ENCODE data around the gene MAPRE2. TPM values are rescaled to one million over a fixed set of nuclear protein-coding genes. Genes with fewer than 3 reads are reported as not detected.

Gene MAPRE2
- total and polyA plus RNA-seq, 2 of the 13 experiments (the other 11 are each of a cell fraction or from before 2014, with no cell fraction given): 34.5 to 67.9 TPM

DNA sequence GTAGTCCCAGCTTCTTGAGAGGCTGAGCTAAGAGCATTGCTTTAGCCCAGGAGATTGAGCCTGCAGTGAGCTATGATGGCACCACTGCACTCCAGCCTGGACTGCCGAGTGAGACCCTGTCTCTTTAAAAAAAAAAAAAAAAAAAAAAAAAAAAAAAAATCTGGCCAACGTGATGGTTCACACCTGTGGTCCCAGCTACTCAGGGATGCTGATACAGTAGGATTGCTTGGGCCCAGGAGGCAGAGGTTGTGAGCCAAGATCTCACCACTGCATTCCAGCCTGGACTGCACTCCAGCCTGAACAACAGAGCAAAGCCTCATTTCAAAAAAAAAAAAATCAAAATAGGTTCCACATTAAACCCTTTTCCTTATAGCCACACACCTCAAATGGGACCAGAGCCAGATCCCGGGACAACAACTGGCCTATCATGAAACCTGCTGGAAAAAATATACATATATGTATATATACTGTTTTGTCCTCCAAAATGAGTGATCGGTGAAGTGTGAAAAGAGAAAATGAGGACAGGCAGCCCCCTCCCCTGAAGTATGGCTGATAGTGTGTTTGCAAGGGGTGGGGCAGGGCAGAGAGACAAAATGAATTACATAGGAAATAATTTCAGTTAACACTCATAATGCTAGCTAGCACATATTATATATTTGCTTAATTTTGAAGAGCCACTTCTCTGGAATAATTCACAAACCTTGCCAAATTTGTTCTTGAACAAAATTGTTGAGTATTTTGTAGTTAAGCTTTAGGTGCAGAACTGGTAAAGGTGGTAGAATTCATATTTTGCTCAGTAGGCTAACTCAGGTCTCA, 22.9 kb downstream of the MAPRE2 start:
- no peak for ATAC-seq
- FAIRE-seq: no peak
- Histone ChIP-seq H3K79me2 (ENCODE audit: insufficient read depth, low read length) (peaks cover 53% of the 10 kb centered on the region), H3K4me2 (ENCODE audit: low read depth, low read length) (no peak overlapping the region), H3K36me3 (replicated peaks in 1 of 2; ENCODE audit: control insufficient read depth in 1 of 2, insufficient read depth in 2 of 2, low read length in 2 of 2) (peaks cover 0 to 4% of the 10 kb centered on the region in 2 experiments; a peak in 2 of 5 replicates), H3K9me3 (ENCODE audit: low read length) (no peaks in the 10 kb centered on the region), H4K20me1 (ENCODE audit: insufficient read depth, low read length) (no peaks in the 10 kb centered on the region), H3K9ac (ENCODE audit: insufficient read depth, low read depth, low read length) (no peak overlapping the region), H3K27me3 (ENCODE audit: control insufficient read depth in 1 of 2, insufficient read depth in 2 of 2, low read length in 2 of 2) (no peaks in the 10 kb centered on the region), H3K4me3 (replicated peaks in 1 of 3; ENCODE audit: insufficient read depth in 1 of 3, low read depth in 2 of 3, low read length in 3 of 3) (no peak overlapping the region), H3K4me1 (ENCODE audit: insufficient read depth, low read length) (peaks cover 41% of the 10 kb centered on the region), H2AFZ (ENCODE audit: low read length) (no peak overlapping the region), H3K27ac (ENCODE audit: extremely low read length, insufficient read depth, low read length) (no peak overlapping the region)
- in situ Hi-C loops (cut with HindIII; ENCODE audit: extremely low pct_ligation_motif_present, low pct_unique_long_range_greater_than_20kb) (no loop called here), intact Hi-C loops (cut with micrococcal nuclease; ENCODE audit: unreplicated experiment) (no loop called here)
- no TSS peak for BruUV-seq (replicated peaks)
- no peak for DNase-seq (ENCODE audit: low spot score)
- CTCF ChIA-PET (ENCODE audit: low intra/inter-chr PET ratio, low total read pairs): no interaction called here
- WGBS (ENCODE audit: low lambda C conversion rate): 86% methylated on average over 4 of the region's 4 CpGs
- TF ChIP-seq TBP (CRISPR knock-in tag; IDR thresholded peaks at IDR 0.05) (no peak), PHB2 (IDR thresholded peaks at IDR 0.05; ENCODE audit: partially characterized antibody) (no peak)
- POLR2A ChIA-PET: interaction anchor here (0.6 kb wide), 1 partner anchor 21 kb away, joined by 3 read pairs; no protein-coding TSS in a partner anchor

DNA sequence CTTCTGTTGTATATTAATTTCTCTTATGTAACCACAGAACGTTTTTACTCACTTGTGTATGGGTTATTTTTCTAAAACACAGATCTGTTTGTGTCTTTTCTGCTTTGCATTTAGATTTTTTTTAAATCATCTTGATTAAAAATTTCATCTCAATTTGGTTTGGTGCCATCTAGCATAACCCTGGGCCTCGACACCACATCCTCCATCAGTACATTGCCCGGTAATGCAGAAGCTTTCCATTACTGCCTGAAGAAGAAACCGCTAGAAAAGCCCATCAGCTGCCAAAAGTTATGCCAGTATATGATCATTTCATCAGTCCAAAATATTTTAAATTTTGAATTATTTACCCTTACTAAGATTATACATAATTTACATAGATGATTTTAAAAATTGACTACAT, 26.2 kb downstream of the MAPRE2 start:
- in situ Hi-C loops (cut with HindIII; ENCODE audit: extremely low pct_ligation_motif_present, low pct_unique_long_range_greater_than_20kb): no loop called here
- CTCF ChIA-PET (ENCODE audit: low intra/inter-chr PET ratio, low total read pairs): no interaction called here
- no peak overlapping the region for H3K4me2 ChIP-seq (ENCODE audit: low read depth, low read length)
- no peaks in the 10 kb centered on the region for H4K20me1 ChIP-seq (ENCODE audit: insufficient read depth, low read length)
- ATAC-seq: no peak
- BruUV-seq (replicated peaks): no TSS peak
- no peak overlapping the region for H3K9ac ChIP-seq (ENCODE audit: insufficient read depth, low read depth, low read length)
- no peak overlapping the region for H3K4me3 ChIP-seq (replicated peaks in 1 of 3; ENCODE audit: insufficient read depth in 1 of 3, low read depth in 2 of 3, low read length in 3 of 3)
- WGBS (ENCODE audit: low lambda C conversion rate): 94% methylated on average over 4 of the region's 4 CpGs
- H3K27ac ChIP-seq (ENCODE audit: extremely low read length, insufficient read depth, low read length): no peak overlapping the region
- intact Hi-C loops (cut with micrococcal nuclease; ENCODE audit: unreplicated experiment): no loop called here
- no peak overlapping the region for H2AFZ ChIP-seq (ENCODE audit: low read length)
- no peak for FAIRE-seq
- H3K4me1 ChIP-seq (ENCODE audit: insufficient read depth, low read length): peaks cover 8% of the 10 kb centered on the region
- TF ChIP-seq CAMTA2 (CRISPR knock-in tag; IDR thresholded peaks at IDR 0.05; ENCODE audit: borderline replicate concordance): no peak
- TF ChIP-seq ATAD3A (CRISPR knock-in tag; IDR thresholded peaks at IDR 0.05): no peak
- no peak for TF ChIP-seq ZFP37 (CRISPR knock-in tag; IDR thresholded peaks at IDR 0.05; ENCODE audit: borderline replicate concordance)
- no peak for TF ChIP-seq ZNF224 (CRISPR knock-in tag; IDR thresholded peaks at IDR 0.05)
- peaks cover 27% of the 10 kb centered on the region for H3K79me2 ChIP-seq (ENCODE audit: insufficient read depth, low read length)
- no peaks in the 10 kb centered on the region for H3K9me3 ChIP-seq (ENCODE audit: low read length)
- DNase-seq (ENCODE audit: low spot score): no peak
- POLR2A ChIA-PET: no interaction called here
- no peaks in the 10 kb centered on the region; a peak in 1 of 5 replicates for H3K27me3 ChIP-seq (ENCODE audit: control insufficient read depth in 1 of 2, insufficient read depth in 2 of 2, low read length in 2 of 2)
- peaks cover 4 to 23% of the 10 kb centered on the region in 2 experiments for H3K36me3 ChIP-seq (replicated peaks in 1 of 2; ENCODE audit: control insufficient read depth in 1 of 2, insufficient read depth in 2 of 2, low read length in 2 of 2)

Measured in HepG2 (cell line).